GM12873 (cell line): Measurements from ENCODE around the gene NABP2.

Source experiments
- TF ChIP-seq, protein P1 (sequence below): IDR thresholded peaks from 2 replicates; pipeline ENCODE4 v1.5.1; 2012; ENCODE audit warnings: low read depth, mild to moderate bottlenecking, moderate library complexity, low read length, control low read depth; ENCODE audit not compliant: insufficient read depth; ENCODE audit errors: missing control alignments

NABP2 gene

DNA sequence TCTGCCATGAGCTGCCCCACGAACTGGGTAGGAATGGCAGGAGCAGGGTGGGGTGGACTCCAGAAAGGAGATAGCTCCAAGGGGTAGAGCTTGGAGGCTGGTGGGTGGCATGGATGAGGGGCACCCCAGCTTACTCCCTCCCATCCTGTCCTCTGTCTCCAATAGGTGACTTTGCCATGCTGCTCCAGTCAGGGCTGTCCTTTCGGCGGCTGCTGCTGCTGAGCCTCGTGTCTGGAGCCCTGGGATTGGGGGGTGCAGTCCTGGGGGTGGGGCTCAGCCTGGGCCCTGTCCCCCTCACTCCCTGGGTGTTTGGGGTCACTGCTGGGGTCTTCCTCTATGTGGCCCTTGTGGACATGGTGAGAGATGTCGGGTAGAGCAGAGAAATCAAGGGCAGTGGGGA lies 12.8 kb downstream of the NABP2 start:
- TF ChIP-seq, protein P1, sequence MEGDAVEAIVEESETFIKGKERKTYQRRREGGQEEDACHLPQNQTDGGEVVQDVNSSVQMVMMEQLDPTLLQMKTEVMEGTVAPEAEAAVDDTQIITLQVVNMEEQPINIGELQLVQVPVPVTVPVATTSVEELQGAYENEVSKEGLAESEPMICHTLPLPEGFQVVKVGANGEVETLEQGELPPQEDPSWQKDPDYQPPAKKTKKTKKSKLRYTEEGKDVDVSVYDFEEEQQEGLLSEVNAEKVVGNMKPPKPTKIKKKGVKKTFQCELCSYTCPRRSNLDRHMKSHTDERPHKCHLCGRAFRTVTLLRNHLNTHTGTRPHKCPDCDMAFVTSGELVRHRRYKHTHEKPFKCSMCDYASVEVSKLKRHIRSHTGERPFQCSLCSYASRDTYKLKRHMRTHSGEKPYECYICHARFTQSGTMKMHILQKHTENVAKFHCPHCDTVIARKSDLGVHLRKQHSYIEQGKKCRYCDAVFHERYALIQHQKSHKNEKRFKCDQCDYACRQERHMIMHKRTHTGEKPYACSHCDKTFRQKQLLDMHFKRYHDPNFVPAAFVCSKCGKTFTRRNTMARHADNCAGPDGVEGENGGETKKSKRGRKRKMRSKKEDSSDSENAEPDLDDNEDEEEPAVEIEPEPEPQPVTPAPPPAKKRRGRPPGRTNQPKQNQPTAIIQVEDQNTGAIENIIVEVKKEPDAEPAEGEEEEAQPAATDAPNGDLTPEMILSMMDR, result no peak

DNA sequence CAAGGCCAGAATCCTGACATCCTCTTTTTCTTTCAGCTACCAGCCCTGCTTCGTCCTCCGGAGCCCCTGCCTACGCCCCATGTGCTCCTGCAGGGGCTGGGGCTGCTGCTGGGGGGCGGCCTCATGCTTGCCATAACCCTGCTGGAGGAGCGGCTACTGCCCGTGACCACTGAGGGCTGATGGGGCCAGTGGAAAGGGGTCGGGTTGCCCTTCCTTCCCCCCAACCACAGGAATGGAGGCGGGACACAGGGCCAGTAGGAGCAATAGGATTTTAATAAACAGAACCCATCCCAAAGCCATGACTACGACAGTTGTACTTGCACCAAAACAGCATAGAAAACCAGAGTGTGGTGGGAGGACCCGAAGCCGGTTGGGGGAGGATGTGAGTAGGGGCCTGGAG lies 13.4 kb downstream of the NABP2 start:
- TF ChIP-seq, protein P1, result no peak

DNA sequence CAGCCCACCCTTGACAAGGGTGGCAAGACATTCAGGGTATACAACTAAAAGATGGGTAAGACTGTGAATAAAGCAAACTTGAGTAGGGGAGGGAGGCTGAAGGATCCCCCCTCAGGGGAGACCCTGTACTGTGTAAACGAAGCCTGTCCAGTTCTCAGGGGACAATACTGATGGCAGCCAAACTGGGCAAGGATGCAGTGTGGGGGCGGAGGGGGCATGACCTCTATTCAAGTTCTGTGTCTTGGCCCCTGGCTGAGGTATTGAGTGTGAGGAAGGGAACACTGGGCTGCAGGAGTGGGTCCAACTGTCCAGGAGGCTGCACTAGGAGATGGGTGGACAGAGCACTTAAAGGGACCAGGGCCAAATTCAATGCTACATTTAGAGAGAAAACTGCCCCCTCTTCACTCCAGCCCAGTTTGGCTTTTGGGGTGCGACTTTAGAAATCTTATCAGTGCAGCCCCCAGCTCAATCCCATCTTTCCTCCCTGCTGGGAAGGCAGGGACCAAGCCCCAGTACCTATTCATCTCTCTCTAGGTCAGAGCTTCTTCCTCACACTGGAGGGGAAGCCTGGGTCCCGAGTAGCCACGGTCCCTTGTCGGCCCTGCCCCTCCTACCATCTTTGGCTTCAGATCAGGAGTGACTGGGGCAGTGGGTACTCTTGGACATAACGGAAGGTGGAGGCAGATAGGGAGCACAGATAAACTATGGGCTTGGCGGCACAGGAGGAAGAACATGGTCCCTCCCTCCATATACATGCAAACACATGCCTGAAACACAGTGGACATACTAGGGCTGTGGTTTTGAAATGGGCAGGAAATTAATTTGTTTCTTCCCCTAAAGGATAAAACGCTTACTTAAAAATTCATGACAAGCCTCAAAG lies 17.5 kb downstream of the NABP2 start:
- TF ChIP-seq, protein P1, result no peak

DNA sequence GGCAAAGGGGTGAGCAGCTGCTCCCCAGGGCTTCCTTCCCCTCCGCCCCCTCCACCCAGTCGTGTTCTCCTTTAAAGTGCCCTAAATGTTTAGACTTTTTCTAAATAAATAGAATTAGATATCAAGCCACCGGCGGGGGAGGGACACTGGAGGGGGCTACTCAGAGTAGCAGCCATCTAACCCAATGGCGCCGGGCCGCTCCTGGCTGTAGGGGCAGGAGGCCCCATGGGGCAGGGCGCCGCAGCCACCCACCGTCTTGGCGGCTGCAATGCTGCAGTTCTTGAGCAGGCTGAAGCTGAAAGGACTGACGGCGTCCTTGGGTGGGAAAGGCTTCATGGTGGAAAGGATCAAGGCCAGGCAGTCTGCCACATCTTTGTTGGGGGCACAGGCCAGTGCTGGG lies 18.8 kb downstream of the NABP2 start:
- TF ChIP-seq, protein P1, result no peak

DNA sequence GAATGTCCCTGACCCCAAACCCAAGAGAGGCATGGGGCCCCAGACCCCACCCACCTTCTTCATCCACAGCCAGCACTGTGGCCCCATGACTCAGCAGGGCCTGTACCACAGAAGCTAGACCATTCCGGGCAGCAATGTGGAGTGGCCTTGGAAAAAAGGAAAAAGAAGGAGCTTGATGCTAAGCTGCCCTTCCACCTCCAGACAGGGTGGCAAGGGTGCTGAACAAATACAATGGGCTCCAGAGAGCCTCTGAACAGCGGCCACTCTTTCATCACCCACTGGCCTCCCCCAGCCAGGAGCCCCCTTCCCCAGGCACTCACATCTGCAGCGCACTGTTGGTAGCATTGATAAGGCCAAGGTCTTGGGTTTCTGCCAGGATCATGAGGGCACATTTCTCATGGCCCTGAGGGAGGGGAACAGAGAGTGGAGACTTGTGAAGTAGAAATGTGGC lies 19.6 kb downstream of the NABP2 start:
- TF ChIP-seq, protein P1, result no peak

DNA sequence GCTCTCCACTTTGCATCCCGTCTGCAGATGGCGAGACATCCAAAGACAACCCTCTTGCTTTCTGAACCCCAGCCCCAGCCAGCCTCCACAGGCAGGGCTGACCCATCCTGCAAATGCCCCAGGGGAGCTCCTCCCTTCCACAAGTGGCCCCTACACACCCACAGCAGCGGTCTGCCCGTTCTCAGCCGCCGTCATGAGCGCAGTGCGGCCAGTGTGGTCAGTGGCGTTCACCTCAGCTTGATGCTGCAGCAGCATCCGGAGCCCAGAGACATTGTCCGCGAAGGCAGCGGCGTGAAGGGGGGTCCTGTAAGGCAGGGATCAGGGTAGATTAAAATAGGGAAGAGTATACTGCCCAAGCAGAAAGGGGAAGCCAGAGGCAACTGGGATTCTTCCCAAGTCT lies 20.4 kb downstream of the NABP2 start:
- TF ChIP-seq, protein P1, result no peak

DNA sequence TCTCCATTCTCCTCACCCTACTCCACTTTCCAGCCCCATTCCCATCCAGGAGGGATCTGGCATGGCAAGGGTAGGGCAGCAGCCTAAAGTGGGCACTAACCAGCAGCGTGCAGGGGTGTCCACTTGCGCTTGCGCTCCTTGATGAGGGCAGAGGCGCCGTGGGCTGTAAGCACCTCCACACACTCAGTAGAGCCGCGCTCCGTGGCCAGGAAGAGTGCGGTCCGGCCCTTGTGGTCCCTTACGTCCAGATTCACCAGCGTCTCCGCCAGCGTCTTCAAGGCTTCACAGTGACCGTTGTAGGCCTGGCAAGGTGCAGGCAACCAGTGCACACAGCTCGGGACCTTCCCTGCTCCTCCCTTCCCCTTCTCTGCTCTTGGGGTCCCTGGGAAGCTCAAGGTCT lies 23.8 kb downstream of the NABP2 start:
- TF ChIP-seq, protein P1, result no peak
